ENCODE results near the gene CAMKK1. TPM values are rescaled to one million over a fixed set of nuclear protein-coding genes. Genes with fewer than 3 reads are reported as not detected.

The CAMKK1 gene
- total RNA-seq, 2 donors from 2014 or later: 1.5 to 3.3 TPM

- Mint-ChIP-seq H3K27ac (no peak overlapping the region), H3K4me1 (ENCODE audit: low read depth in 2 of 2) (peaks cover 12 to 17% of the 10 kb centered on the region in 2 donors), H3K27me3 (no peaks in the 10 kb centered on the region), H3K36me3 (no peaks in the 10 kb centered on the region), H3K9me3 (no peaks in the 10 kb centered on the region), H3K4me3 (no peak overlapping the region)
- DNase-seq (ENCODE audit: low spot score): no peak
- no peak for ATAC-seq
Measured at GRCh38 chr17:3896108-3896967, 3.5 kb upstream of the CAMKK1 start.

DNA sequence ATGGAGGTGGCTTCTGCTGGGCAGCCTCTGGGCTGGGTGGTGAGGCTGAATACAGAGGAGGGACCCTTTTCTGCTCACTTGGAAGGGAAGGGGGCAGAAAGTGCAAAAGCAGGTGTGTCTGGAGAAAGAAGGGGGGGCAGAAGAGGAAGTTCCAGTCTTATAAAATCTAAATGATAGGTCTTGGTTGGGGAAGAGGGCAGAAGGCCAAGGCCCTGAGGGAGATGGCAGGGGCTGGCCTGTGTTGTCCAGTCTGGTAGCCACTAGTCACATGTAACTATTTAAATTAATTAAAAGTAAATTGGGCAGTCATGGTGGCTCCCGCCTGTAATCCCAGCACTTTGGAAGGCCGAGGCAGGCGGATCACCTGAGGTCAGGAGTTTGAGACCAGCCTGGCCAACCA lies 2.5 kb upstream of the CAMKK1 start:
- H3K4me1 Mint-ChIP-seq (ENCODE audit: low read depth in 2 of 2): peaks cover 16 to 25% of the 10 kb centered on the region in 2 donors
- no peak for ATAC-seq
- no peak overlapping the region for H3K4me3 Mint-ChIP-seq
- no peaks in the 10 kb centered on the region for H3K27me3 Mint-ChIP-seq
- no peaks in the 10 kb centered on the region for H3K9me3 Mint-ChIP-seq
- no peak overlapping the region for H3K27ac Mint-ChIP-seq
- no peaks in the 10 kb centered on the region for H3K36me3 Mint-ChIP-seq
- DNase-seq (ENCODE audit: low spot score): no peak

DNA sequence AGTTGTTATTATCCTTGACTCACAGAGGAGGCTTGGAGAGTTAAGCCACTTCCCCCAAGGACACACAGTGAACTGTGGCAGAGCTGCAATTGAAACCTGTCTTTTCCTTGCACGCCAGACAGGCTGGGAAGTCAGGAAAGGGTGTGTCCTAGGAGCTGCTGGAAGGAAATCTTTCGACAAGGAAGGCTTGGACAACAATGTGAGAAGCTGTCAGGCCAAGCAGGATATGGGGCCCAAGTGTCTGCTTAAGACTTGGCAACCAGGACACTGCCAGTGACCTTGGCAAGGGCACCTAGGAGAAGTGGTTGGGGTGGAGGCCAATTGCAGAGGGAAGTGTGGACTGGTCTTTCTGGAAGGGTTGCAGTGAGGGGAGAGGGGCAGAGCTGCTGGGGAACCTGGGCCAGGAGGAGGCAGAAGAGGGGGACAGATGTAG lies 2.1 kb upstream of the CAMKK1 start:
- no peak overlapping the region for H3K4me3 Mint-ChIP-seq
- no peak overlapping the region for H3K27ac Mint-ChIP-seq
- DNase-seq (ENCODE audit: low spot score) (no peak), ATAC-seq (no peak)
- peaks cover 16 to 26% of the 10 kb centered on the region in 2 donors for H3K4me1 Mint-ChIP-seq (ENCODE audit: low read depth in 2 of 2)
- H3K27me3 Mint-ChIP-seq: no peaks in the 10 kb centered on the region
- no peaks in the 10 kb centered on the region for H3K36me3 Mint-ChIP-seq
- no peaks in the 10 kb centered on the region for H3K9me3 Mint-ChIP-seq

DNA sequence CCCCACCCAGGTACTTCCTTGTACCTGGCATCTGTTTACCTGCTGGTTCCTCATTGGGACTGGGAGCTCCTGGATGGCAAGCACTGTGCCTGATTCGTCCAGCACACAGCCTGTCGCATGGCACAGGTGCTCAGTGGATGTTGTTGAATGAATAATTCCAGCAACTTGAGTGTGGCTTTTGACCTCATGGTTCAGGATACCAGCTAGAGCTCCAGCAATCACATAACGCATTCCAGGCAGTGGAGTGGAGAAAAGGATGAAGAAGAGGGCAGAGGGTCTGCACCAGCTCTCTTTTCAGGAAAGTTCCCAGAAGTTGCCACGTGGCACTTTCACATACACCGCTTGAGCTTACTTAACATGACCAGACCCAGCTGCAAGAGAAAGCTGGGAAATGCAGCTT lies 1.3 kb upstream of the CAMKK1 start:
- peaks cover 16 to 26% of the 10 kb centered on the region in 2 donors for H3K4me1 Mint-ChIP-seq (ENCODE audit: low read depth in 2 of 2)
- no peak for DNase-seq (ENCODE audit: low spot score)
- H3K4me3 Mint-ChIP-seq: peak overlapping the region; percentile 71
- H3K9me3 Mint-ChIP-seq: no peaks in the 10 kb centered on the region
- H3K27ac Mint-ChIP-seq: peak overlapping the region; percentile 51 to 63
- H3K36me3 Mint-ChIP-seq: no peaks in the 10 kb centered on the region
- H3K27me3 Mint-ChIP-seq: no peaks in the 10 kb centered on the region
- no peak for ATAC-seq

DNA sequence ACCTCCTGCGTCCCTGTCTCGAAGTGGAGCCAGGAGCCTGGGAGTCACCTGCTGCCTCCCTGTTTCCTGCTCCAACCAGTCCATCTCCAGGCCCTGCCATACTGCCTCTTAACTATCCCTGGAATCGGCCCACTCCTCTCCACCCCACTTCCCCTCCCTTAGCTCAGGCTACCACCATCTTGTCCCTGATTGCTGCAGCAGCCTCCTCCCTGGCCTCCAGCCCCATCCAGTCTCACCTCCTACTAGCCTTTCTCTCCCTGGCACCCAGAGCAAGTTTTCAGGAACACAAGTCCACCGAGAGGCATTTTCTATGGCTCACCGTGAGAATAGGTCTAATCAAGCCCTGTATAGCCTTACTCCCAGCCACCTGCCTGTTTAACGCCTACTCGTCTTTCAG lies 865 bp upstream of the CAMKK1 start:
- DNase-seq (ENCODE audit: low spot score): no peak
- Mint-ChIP-seq H3K27ac (peak overlapping the region; percentile 51 to 63), H3K27me3 (no peaks in the 10 kb centered on the region), H3K9me3 (no peaks in the 10 kb centered on the region), H3K4me1 (ENCODE audit: low read depth in 2 of 2) (peaks cover 16 to 26% of the 10 kb centered on the region in 2 donors), H3K4me3 (peak overlapping the region; percentile 71), H3K36me3 (no peaks in the 10 kb centered on the region)
- ATAC-seq: no peak

DNA sequence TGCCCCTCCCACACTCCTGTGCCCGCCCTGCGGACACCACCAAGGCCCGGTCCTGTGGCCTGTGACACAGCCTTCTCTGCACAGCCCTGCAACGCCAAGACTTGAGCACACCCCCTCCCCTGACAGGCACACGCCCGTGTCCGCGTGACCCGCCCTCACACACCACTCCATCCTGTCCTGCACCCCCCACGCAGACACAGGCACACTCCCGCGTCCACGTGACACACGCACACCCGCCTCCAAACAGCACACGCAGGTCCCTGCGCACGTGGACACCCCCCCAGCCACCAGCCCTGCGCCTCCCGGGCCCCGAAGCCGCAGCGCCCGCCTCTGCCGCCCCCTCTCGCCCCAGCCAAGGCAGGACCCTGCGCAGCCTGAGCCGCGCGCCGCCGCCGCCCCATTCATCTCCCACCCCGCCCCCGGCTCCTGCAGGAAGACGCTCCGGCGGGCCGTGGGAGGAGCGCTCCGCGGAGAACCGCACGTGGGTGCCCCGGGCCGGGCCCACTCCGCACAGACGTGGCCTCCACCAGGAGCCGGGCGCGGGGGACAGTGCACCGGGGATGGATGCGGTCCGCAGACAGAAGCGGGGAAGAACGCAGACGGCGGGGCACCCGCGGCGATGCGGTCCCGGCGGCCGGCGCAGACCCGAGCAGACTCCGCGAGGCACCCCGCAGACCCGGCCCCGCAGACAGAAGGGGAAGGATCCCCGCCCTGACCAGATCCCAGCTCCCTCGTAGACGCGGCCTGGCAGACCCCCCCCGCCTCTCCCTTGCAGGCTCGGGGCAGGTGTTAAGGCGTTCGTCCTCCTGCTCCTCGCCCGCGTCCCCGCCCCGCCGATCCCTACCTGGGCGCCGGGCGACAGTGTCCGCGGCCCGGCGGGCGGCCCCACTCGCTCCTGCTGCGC lies 506 bp downstream of the CAMKK1 start:
- DNase-seq (ENCODE audit: low spot score) (peak; percentile 72), ATAC-seq (peak; percentile 43 to 44)
- H3K4me1 Mint-ChIP-seq (ENCODE audit: low read depth in 2 of 2): peaks cover 16 to 30% of the 10 kb centered on the region in 2 donors
- H3K27me3 Mint-ChIP-seq: no peaks in the 10 kb centered on the region
- no peaks in the 10 kb centered on the region for H3K36me3 Mint-ChIP-seq
- no peak overlapping the region for H3K27ac Mint-ChIP-seq
- peak overlapping the region; percentile 59 for H3K4me3 Mint-ChIP-seq
- no peaks in the 10 kb centered on the region for H3K9me3 Mint-ChIP-seq

- Mint-ChIP-seq H3K27me3 (no peaks in the 10 kb centered on the region), H3K4me1 (ENCODE audit: low read depth in 2 of 2) (peaks cover 22 to 36% of the 10 kb centered on the region in 2 donors), H3K27ac (no peak overlapping the region), H3K9me3 (no peaks in the 10 kb centered on the region), H3K4me3 (peak overlapping the region; percentile 59), H3K36me3 (no peaks in the 10 kb centered on the region)
- DNase-seq (ENCODE audit: low spot score): no peak
- no peak for ATAC-seq
Measured at GRCh38 chr17:3891626-3892094, 1.2 kb downstream of the CAMKK1 start.

- no peak for DNase-seq (ENCODE audit: low spot score)
- no peak overlapping the region for H3K27ac Mint-ChIP-seq
- H3K4me3 Mint-ChIP-seq: peak overlapping the region; percentile 59
- H3K27me3 Mint-ChIP-seq: no peaks in the 10 kb centered on the region
- peaks cover 22 to 41% of the 10 kb centered on the region in 2 donors for H3K4me1 Mint-ChIP-seq (ENCODE audit: low read depth in 2 of 2)
- no peak for ATAC-seq
- H3K9me3 Mint-ChIP-seq: no peaks in the 10 kb centered on the region
- no peaks in the 10 kb centered on the region for H3K36me3 Mint-ChIP-seq
Measured at GRCh38 chr17:3890878-3891219, 2.0 kb downstream of the CAMKK1 start.

DNA sequence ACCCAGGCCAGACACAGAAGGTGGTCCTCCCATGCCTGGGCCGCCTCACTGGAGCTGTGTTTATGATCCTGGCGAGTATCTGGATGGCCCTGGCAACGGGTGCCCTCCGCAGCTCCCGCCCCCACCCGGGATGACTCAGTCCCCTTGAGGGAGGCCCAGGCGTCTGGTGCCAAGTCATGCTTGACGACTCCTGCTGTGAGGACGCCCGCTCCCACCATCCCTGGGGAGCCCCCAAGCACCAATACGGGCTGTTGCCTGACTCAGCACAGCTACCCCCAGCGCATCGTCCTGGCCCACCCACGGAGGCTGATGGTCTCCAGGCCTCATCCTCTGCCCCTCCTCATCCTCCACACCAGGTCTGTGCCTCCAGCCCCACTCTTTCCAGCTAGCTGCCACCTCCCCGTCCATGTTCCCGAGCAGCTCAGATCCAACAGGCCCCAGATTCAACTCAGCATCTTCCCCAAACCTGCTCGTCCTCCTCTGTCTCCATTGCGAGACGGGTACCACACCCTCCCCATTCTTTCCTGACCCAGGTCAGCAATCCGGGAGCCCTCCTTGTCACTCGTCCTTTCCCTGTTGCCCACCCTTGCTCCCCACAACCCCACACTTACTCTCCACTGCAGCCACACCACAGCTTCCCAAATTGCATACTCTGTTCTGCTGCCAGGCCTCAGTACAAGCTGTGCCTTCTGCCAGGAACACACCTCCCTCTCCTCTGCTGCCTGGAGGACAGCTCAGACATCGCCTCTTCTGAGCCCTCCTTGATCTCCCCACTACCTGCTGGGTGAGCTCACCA lies 2.6 kb downstream of the CAMKK1 start:
- no peaks in the 10 kb centered on the region for H3K9me3 Mint-ChIP-seq
- H3K36me3 Mint-ChIP-seq: no peaks in the 10 kb centered on the region
- H3K4me1 Mint-ChIP-seq (ENCODE audit: low read depth in 2 of 2): peaks cover 22 to 41% of the 10 kb centered on the region in 2 donors
- no peak for DNase-seq (ENCODE audit: low spot score)
- no peak for ATAC-seq
- H3K27ac Mint-ChIP-seq: no peak overlapping the region
- no peak overlapping the region for H3K4me3 Mint-ChIP-seq
- no peaks in the 10 kb centered on the region for H3K27me3 Mint-ChIP-seq

DNA sequence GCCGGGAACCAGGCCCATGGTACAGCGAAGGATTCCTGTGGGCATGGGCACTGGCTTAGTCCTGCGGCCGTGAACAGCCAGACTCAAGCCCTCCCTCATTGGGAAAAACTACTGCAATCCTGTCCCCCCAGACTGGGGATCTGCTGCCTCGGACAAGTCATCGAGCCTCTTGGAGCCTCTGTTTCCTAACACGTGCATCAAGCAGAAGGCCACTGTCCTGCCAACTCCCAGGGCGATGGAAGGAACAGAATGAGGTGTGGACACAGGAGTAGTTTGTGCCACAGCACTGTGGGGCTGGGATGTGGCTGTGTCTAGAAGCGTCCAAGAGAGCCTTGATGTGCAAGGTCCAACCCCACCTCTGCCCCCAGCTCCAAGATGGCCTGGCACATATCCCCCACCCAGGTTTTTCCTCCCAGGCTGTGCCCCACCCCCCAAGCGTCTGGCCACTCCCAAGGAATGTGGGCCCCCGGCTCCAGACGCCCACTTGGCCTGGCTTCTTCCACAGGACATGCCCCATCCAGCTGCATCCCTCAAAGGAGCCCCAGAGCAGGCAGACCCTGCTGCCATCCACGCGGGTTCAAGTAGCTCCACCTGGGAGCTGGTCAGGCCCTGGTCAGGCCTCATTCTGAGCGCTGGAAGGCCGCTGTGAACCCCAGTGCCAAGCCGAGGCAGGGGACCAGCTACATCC lies 3.4 kb downstream of the CAMKK1 start:
- no peak for ATAC-seq
- Mint-ChIP-seq H3K36me3 (no peaks in the 10 kb centered on the region), H3K27ac (no peak overlapping the region), H3K4me1 (ENCODE audit: low read depth in 2 of 2) (peaks cover 22 to 41% of the 10 kb centered on the region in 2 donors), H3K9me3 (no peaks in the 10 kb centered on the region), H3K4me3 (no peak overlapping the region), H3K27me3 (no peaks in the 10 kb centered on the region)
- no peak for DNase-seq (ENCODE audit: low spot score)

DNA sequence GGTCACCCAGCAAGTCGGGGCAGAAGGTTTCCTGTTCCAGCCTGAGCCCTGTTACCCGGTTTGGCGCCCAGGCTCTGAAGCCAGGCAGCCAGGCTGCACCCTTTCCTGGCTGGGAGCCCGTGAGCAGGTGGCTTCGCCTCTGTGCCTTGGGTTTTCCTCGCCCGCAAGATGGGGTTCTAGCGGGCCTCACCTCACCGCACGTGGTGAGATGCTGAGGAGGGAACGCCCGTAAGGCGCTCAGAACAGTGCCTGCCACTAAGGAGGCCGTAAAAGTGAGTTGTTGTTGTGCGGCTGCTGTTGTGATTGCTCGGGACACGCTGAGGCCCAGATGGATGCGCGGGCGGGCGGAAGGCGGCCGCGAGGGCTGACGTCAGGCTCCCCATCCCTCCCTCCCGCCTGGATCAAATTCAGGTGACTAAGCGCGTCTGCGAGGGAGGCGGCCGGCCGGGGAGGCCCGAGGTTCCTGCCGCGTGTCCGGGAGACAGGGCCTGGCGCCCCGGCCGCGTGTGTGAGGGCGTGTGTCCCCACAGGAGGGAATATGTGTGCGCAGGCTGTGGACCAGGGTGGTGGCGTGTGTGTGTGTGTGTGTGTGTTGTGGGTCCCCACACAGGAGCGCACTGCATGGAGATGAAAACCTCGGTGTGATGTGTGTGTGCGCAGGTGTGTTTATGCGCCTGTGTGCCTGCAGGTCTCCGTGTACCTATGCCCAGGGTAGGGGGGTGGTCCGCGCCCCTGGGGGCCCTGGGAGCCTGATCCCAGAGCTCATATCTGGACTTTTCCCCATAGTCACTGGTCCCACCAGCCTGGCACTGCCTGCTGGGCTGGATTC lies 4.3 kb downstream of the CAMKK1 start:
- H3K36me3 Mint-ChIP-seq: no peaks in the 10 kb centered on the region
- H3K4me1 Mint-ChIP-seq (ENCODE audit: low read depth in 2 of 2): peaks cover 17 to 32% of the 10 kb centered on the region in 2 donors
- H3K27me3 Mint-ChIP-seq: no peaks in the 10 kb centered on the region
- H3K4me3 Mint-ChIP-seq: no peak overlapping the region
- H3K27ac Mint-ChIP-seq: no peak overlapping the region
- ATAC-seq: no peak
- DNase-seq (ENCODE audit: low spot score): no peak
- no peaks in the 10 kb centered on the region for H3K9me3 Mint-ChIP-seq

DNA sequence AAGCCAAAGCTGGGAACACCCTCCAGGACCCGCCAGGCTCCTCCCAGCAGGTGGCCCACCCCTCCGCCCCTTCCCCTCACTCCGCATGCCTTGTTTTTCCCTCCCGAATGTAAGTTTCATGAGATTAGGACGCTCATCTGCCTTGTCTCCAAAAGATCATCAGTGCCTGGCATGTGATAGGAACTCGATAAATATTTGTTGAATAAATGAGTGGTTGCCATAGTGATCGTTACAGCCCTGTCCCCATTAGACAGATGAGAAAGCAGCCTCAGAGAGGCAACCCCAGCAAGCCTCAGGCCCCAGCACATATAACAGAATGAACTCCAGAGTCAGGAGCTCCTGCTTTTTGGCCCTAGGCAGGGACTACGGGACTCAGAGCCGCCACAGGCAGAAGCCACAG lies 5.0 kb downstream of the CAMKK1 start:
- H3K9me3 Mint-ChIP-seq: no peaks in the 10 kb centered on the region
- H3K36me3 Mint-ChIP-seq: no peaks in the 10 kb centered on the region
- ATAC-seq: no peak
- peak overlapping the region in 1 of 2 donors; percentile 73 for H3K27ac Mint-ChIP-seq
- H3K27me3 Mint-ChIP-seq: no peaks in the 10 kb centered on the region
- H3K4me3 Mint-ChIP-seq: no peak overlapping the region
- DNase-seq (ENCODE audit: low spot score): no peak
- peaks cover 14 to 29% of the 10 kb centered on the region in 2 donors for H3K4me1 Mint-ChIP-seq (ENCODE audit: low read depth in 2 of 2)

All from natural killer cell treated with Interleukin-12 subunit alpha and Interleukin-12 subunit beta and Interleukin-15 and Interleukin-18, amount 100 ng/mL, for 72 hours (primary cell).